ENCODE measurements around the gene CFAP74. TPM values are rescaled to one million over a fixed set of nuclear protein-coding genes. Genes with fewer than 3 reads are reported as not detected.

Gene CFAP74
- total RNA-seq, 1 donor from 2014 or later = not detected

DNA sequence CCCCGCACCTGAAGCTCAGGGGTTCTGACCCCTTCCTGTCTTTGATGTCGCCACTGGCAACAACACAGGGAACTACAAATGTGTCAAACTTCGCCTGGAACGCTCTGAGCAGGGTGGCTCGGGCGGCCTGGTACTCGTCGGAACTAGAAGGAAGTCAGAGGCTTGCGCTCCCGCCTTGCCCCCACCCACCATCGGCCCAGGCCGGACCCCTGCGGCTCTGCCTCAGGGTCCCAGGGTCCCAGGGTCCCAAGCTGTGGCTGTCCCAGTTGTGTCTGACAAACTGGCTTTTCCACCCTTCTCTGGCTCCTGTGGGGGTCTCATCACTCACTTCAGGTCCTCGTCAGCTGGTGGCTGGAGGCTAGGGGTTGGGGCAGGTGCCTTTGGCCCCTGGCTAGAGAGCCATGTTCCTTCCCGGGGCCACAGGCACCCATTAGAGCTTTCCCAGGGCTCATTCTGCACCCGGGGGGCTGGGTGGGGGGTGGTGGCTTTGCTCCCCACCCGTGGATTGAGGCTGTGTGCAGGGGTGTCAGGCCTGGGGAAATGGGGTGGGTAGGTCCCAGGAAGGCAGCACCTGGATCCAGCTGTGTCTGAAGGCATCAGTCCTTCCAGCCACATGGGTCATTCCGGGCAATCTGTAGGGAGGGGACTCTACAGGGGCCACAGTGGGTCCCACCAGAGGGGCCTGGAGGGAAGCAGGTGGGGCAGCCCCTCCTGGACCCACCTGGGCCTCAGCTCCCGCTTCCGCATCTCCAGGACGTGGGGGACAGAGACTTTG is 76.5 kb downstream of the CFAP74 start:
- no peak for DNase-seq (ENCODE audit: low spot score)

DNA sequence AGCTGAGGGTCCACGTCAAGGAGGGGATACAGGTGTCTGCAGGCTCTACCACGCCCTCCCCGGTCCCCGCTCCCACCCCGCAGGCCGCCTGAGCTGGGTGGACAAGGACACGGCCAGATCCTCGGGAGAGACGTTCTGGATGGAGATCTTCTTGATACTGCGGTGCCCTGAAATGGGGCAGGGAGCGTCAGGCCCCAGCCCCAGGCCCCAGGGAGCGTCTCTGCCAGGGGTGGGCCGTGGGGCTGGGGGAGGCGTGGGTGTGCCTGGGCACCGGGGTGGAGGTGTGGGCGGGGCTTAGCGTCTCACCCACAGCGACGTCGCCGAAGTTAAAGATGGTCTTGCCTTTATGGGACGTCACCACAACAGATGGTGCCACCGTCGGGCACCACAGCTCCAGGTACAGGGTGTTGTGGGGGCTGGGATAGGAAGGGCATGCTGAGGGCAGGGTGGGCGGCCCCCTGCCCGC is 77.2 kb downstream of the CFAP74 start:
- DNase-seq (ENCODE audit: low spot score) = no peak

DNA sequence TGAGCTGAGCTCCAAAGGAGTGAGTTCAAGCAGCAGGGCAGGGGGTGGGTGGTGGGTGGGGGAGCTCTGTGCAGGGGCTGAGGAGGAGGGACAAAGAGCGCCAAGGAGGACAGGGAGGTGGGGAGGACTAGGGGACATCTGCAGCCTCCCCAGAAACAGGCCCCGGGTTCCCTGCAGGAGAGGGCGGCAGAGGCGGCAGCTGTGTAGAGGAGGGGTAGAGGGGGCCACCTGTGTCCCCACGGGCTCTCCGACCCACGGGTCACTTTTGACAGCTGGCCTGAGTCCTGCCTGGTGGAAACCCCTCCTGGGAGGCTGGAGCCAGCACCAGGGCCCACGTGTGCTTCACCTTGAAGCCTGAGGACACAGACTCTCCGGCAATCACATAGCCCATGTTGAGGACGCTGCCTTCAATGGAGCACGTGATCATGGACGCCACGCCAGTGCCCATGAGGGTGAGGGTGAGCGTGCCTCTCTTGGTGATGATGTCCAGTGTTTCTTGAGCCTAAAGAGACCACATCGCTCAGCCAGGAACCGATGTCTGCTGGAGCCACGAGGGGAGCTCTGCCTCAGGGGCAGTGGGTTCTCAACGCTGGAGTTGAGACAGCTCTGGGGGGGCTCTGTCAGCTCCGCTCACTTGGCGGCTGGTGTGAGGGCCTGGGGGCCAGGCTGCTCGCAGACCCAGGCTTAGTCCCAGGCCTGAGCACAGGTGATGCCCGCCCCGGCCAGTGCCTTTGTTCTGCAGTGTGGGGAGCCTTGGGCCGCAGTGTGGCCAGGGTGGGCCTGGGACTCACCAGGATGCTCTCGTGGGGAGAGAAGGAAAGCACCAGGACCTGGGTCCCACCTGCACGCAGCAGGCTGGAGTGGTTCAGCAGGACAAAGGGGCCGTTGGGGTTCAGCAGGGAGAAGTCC is 77.9 kb downstream of the CFAP74 start:
- no peak for DNase-seq (ENCODE audit: low spot score)

DNA sequence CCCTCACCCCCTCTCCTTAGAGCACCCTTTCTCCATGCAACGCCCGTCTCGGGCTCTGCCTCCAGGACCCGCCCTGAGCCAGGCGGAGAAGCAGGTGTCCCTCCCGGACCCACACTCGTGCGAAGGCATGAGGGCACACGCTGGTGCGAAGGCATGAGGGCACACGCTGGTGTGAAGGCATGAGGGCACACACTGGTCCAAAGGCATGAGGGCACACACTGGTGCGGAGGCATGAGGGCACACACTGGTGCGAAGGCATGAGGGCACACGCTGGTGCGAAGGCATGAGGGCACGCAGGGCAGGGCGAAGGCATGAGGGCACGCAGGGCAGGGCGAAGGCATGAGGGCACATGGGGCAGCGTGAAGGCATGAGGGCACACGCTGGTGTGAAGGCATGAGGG is 78.7 kb downstream of the CFAP74 start:
- DNase-seq (ENCODE audit: low spot score) = no peak

DNA sequence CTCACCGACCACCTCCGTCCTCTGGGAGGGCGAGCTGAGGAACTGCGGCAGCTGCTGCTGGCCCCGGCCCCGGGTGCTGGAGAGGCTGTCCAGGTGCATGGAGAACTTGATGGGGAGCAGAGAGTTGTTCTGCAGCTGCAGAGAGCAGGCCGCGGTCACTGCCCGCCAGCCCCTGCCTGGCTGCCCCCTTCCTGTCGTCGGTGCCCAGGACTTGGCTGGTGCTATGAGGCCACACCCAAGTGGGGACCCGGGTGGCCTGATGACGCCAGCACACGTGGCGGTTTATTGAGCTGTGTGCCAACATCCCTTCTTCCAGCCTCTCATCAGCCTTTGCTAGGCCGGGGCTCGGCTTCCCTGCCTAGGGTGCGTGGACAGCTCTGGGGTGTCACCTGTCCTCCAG is 79.2 kb downstream of the CFAP74 start:
- no peak for DNase-seq (ENCODE audit: low spot score)

DNA sequence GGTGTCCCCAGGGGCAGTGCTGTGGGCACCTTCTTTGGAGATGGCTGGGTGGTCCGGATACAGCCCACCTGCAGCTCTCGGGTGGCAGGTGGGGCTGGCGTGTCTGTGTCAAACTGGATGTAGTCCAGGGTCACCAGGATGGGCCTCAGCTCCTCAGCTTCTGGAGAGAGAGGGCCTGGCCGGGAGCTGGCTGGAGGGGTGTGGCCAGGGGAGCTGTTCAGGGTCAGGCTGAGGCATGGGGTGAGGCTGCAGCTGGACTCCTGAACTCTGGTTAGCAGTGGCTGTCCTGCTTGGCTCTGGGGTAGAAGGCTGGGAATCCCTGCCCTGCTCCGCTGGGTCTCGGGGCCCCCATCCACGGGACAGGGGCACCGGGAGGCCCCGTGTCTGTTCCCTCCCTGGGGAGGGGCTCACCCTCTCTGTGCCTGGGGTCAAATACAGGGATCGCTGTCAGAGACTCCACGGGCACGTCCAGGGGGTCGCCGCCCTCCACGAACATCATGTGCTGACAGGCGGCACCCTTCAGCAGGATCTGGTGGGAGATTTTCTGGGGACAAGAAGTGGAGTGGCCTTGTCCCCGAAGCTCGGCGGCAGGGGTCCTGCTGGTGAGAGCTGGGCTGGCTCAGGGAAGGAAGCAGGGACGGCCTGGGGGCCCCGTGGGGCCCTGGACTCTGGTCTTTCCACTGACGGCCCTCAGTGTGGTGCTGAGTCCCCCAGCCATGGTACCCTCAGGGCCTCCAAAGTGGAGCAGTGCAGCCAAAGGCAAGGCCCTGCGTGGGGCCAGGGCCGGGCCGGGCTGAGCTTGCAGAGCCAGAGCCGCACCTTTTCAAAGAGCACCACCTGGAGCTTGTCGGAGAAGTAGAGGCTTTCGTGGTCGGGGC is 80.4 kb downstream of the CFAP74 start:
- no peak for DNase-seq (ENCODE audit: low spot score)

DNA sequence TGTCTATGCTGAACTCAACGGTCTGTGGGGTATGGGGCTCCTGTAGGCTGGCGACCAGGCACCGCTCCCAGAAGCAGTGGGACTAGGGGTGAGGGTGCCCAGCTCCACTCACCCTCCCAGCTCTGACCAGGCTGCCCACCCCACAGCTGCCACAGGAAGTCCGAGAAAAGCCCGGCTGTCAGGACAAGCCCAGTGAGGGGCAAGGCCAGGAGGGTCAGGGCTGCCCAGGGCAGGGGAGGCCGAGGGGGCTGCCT is 81.0 kb downstream of the CFAP74 start:
- no peak for DNase-seq (ENCODE audit: low spot score)

DNA sequence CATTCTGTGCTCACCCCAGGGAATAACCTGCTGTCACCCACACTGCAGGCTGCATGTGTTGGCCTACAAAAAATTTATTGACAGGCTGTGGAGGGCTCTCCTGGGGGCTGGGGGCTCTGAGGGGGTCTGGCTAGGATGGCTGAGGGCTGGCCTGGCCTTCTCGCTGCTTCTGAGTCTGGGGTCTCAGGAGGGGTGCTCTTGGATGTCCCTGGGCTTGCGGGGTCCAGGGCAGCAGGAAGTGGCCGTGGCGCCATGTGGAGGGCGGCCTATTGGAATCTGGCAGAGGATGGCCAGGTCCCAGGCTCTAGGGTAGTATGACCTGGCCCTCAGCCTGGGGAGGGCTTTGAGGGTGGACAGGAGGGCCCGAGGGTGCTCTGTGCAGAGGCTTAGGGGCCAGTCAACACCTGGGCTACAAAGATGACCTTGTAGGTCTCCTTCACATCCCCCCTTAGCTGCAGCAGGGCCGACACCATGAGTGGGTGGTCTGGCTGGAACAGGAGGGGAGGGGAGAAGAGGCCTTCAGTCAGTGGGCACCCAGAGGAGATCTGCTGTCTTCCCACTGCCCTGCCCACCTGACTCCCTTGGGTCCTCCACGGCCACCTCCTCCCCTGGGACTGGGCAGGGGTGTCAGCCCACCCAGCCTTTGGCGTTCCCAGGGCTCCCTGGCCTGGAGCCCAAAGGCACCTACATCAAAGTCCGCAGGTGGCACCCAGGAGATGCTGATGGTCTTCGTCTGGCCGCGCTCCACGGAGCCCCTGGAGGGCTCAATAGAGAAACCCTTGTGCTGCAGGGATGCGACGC is 81.5 kb downstream of the CFAP74 start:
- no peak for DNase-seq (ENCODE audit: low spot score)

DNA sequence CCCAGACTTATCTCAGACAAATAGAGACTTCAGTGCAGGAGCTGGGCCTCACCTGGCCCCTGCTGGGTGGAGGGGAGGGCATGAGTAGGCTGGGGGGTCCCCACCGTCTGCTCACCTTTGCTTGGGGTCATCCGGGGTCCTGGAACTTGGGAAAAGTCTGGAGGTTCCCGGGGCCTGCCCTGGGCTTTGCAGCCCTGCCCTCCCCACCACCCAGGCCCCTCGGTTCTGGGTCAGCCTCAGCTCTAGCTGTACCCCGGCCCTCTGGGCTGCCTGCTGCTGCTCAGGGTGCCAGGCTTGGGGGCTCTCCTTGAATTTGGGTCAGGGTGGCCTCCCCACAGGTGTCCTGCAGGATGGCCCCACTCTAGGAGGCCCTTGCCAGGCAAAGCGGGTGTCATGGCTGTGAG is 82.1 kb downstream of the CFAP74 start:
- DNase-seq (ENCODE audit: low spot score) = no peak

DNA sequence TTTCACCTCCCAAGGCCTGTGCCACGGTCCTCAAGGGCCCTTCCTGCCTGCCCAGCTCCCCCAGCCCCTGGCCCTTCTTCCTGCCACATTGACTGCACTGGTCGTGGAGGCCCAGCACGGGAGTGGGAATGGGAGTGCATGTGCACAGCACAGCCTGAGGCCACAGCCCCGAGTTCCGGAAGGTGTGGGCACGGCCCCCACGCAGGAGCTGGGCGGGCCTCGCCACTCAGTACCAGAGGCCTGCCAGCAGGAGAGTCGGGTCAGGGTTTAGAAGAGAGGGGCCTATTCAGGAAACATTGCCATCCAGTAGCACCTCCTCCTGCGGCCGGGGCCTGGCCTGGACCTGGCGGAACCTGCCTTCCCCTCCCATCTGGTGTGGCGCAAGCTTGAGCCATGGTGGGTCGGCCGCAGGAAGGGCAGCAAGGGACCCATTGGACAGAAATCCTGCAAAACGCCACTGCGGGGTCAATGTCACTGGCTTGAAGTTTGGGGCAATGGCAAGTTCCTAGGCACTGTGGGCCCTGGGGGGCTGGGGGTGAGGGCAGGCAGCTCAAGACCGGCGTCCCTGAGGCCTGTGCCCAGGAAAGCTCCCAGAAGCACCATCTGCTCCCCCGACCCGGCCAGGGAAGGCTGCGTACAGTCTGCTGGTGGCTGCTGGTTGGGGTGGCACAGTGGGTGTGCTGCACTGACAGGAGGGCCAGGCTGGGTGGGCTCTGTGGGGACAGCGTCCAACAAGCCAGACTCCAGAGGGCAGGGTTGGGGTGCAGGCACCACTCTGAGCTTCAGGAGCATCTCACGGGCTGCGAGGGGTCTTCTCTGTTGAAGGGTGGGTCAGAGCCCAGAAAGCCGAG is 82.8 kb downstream of the CFAP74 start:
- DNase-seq (ENCODE audit: low spot score) = no peak

DNA sequence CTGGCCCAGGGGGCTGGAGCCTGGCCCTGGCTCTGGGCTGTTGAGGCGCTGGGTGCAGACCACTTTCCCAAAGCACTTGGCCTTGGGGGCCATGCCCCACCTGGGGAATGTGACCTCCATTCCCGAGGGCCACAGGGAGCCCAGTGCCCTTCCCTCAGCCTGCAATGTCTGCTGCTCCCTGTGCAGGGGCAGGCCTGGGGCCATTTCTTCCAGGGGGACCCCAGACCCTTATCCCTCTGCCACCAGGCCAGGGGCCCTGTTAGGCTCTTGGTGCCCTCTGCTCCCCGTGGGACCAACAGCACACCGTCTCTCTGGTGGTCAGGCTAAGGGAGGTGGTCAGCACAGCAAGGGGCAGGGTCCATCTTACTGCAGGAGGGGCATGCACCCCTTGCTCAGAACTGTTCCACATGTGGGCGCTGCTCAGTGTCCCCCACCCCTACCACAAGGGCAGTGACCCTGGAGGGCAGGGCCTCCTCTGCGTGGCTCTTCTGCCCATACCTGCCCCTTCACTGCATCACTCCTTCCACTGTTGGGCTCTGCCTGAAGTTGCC is 83.5 kb downstream of the CFAP74 start:
- no peak for DNase-seq (ENCODE audit: low spot score)

DNA sequence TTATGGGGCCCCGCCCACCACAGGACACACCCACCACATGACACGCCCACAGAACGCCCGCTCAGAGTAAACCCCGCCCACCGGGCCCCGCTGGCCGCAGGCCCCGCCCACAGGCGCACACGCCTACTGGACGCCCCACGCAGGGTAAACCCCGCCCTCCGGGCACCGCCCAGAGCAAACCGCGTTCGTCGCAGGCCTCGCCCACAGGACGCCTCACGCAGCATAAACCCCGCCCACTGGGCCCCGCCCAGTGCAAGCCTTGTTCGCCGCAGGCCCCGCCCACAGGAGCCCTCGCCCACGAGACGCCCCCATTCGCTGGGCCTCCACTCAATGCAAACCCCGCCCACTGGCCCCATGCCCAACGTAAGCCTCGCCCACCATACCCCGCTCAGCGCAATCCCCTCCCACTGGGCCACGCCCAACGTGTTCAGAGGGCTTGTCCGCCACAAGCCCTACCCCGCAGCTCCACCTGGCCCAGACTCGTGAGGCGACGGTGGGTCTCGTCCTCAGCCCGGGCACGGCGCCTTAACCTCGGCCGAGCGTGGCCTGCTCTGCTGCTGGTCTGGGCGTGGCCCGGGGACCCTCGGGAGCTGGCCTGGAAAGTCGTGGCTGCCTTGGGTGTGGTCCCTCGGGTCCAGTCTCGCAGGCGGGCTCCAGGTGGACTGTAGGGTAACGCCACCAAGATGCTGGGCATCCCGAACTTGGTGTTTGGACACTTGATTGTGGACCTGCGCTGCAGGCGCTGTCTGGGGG is 84.1 kb downstream of the CFAP74 start:
- DNase-seq (ENCODE audit: low spot score) = peak; percentile 99

DNA sequence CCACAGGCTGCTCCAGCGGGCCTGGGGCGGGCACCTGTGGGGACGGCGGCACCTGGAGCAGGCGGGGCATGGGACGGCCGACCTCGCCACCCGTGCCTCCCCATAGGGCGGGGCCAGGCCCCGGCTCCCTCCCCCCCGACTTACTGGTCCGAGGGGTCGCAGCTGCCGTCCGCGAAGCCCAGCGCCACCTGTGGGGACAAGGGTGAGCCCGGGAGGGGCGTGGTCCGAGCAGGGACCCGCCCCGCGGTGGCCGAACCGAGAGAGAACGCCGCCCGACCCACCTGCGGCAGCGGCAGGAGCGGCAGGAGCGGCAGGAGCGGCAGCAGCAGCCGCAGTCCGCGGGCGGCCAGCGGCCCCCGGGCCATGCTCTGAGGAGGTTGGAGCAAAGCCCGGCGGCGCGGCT is 84.7 kb downstream of the CFAP74 start, which contains the start of gene TMEM52:
TSS of gene TMEM52 (minus strand) at position 379 of the 403 bp plus-strand sequence. CDS start at position 365, 14 bp downstream.
- DNase-seq (ENCODE audit: low spot score) = no peak

DNA sequence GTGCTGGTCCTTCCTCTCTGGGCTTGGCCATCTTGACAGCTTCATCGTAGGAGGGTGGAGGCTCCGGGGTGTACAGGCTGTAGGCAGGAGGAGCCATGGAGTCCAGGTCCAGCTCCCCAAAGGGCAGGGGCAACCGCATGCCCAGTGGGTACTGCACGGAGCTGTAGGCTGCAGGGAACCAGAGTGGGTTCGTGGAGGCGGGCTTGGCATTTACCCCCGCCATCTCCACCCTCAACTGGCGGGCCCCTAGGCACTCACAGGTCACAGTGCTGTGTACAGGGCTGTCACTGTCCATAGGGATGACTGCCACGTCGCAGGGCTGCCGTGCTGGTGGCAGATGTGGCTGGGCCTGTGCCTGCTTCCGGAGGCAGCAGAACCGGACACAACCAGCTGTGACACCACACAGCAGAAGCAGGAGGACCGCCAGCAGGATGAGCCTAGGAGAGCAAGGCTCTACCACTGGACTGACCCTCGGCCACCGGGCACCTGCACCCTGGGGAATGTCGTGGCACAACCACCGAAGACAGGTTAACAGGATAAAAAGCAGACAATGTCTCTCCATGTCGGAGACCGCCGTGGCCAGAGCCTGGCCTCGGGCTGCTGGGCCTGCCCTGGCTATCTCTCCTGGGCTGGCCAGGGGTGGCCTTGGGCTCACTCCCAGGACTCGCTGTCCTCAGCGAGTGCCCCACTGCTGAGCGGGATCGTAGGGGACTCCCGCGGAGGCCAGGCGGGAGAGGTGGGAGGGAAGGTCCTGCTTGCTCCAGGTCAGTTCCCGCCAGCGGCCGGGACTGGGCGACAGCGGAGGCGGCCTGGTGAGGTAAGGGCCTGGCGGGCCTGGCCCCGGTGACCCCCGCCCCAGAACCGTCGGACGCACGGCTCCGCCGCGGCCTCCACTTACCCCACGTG is 85.3 kb downstream of the CFAP74 start:
- DNase-seq (ENCODE audit: low spot score) = no peak

DNA sequence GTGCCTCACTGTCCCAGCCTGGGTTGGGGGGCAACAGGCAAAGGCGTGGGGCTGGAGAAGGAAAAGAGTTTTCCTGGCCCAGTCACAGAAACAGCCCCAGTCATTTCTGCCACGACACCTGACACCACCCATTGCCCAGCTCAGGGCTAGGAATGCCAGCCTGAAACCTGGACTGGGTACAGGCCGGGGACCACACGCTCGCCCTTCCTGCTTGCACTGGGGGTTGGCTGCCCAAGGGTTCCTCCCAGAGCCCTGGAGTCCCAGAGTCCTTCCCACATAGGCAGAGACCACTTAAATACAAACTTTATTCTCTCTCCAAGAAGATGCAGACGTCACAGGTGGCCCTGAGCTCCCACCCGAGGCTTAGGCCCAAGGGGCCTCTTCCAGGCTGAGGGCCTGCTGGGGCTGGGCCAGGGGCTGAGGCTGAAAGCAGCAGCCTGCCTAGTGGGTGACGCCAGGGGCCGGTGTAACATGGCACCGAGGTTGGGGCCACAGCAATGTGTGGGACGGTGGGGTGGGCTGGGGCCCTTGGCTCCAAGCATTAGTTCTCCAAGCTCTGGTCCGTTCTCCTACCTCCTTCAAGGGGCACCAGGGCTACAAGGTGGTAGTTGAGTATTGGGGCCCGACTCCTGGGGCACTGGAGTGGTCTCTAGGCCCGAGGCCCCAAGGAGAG is 86.1 kb downstream of the CFAP74 start:
- no peak for DNase-seq (ENCODE audit: low spot score)

DNA sequence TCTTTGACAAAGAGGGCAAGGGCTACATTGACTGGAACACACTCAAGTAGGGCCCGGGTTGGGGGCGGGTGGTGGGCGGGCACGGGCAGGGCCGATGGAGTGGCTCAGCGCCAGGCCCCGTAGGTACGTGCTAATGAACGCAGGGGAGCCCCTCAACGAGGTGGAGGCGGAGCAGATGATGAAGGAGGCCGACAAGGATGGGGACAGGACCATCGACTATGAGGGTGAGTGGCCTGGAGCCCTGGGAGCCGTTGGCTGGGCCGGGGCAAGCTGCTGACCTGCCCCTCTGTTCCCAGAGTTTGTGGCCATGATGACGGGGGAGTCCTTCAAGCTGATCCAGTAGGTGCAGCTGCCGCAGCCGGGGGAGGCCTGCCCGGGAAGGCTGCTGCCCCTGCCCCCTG is 86.7 kb downstream of the CFAP74 start:
- no peak for DNase-seq (ENCODE audit: low spot score)

Measured in mucosa of gallbladder (tissue), 1 donor.